Erythroblast (primary cell): ENCODE data around the gene FAM114A1.

Source experiments
- GATA1 ChIP-seq: IDR thresholded peaks from 2 replicates; pipeline ENCODE4 v1.6.1; 2011; ENCODE audit warnings: low read depth, mild to moderate bottlenecking, control low read depth, low read length, moderate library complexity
- POLR2A ChIP-seq: IDR thresholded peaks from 2 replicates; pipeline ENCODE4 v1.6.1; 2011; ENCODE audit warnings: mild to moderate bottlenecking, low read length

GRCh38 chr4:38820329-38821061, 47.1 kb upstream of the FAM114A1 start:
- no peak for TF ChIP-seq POLR2A
- TF ChIP-seq GATA1: no peak
